IMR-90 (cell line): ENCODE measurements around the gene GGTLC2. TPM values are rescaled to one million over a fixed set of nuclear protein-coding genes. Genes with fewer than 3 reads are reported as not detected.
"Not testable (repeated sequence)": the region's sequence is repeated elsewhere in the genome, so short reads cannot be mapped to it uniquely, and the experiment has no call there.

ENCODE experiments used
- ATAC-seq: fragments of 200-7000 bp; cut with Tn5 transposase; 2 replicates; pipeline ENCODE4 v1.9.1; 2020; ENCODE audit warnings: low read depth, mild to moderate bottlenecking, moderate library complexity
- BruUV-seq: library from RNA; stranded (reverse); fragments of 400-500 nt; replicated peaks from 2 replicates; lab custom pipeline; 2021; lab: Mats Ljungman, UMichigan
- CTCF ChIA-PET: fragments of 300-600 bp; formaldehyde crosslinking; extraction: SDS; loops from one replicate; lab custom pipeline; 2021; ENCODE audit warnings: antibody characterized with exemption; lab: Yijun Ruan, JAX
- POLR2A ChIA-PET: fragments of 300-600 bp; sonication (Branson Sonifier 250); formaldehyde crosslinking; loops from one replicate; lab custom pipeline; 2022; ENCODE audit warnings: antibody characterized with exemption; ENCODE audit not compliant: unreplicated experiment; lab: Charles Lee
- DNase-seq: peaks from one replicate; pipeline ENCODE4 v3.0.0; 2013
- H2AFZ ChIP-seq: replicated peaks from 2 replicates; pipeline ENCODE3; 2013; ENCODE audit warnings: low read length, mild to moderate bottlenecking; ENCODE audit not compliant: poor library complexity
- H2AK5ac ChIP-seq: 2 replicates; pipeline ENCODE4 v1.6.1; 2013; ENCODE audit warnings: low read depth, low read length, inconsistent platforms
- H2AK9ac ChIP-seq: replicated peaks from 2 replicates; pipeline ENCODE3; 2013; ENCODE audit warnings: mild to moderate bottlenecking, low read depth, low read length, moderate library complexity; ENCODE audit not compliant: poor library complexity
- H2BK120ac ChIP-seq: 2 replicates; pipeline ENCODE4 v1.6.1; 2013; ENCODE audit warnings: low read depth, low read length, inconsistent platforms
- H2BK15ac ChIP-seq: 3 replicates; pipeline ENCODE4 v1.6.1; 2013; ENCODE audit warnings: low read depth, low read length, inconsistent platforms
- H2BK20ac ChIP-seq: 2 replicates; pipeline ENCODE4 v1.6.1; 2013; ENCODE audit warnings: low read depth, mild to moderate bottlenecking, inconsistent platforms, low read length, moderate library complexity
- H2BK5ac ChIP-seq: 2 replicates; pipeline ENCODE4 v1.6.1; 2013; ENCODE audit warnings: mild to moderate bottlenecking, low read depth, low read length, inconsistent platforms; ENCODE audit not compliant: poor library complexity, severe bottlenecking
- H3K14ac ChIP-seq: replicated peaks from 2 replicates; pipeline ENCODE4 v1.6.1; 2013; ENCODE audit warnings: low read depth, low read length, inconsistent platforms
- H3K18ac ChIP-seq: 2 replicates; pipeline ENCODE4 v1.6.1; 2013; ENCODE audit warnings: low read depth, low read length, control low read depth
- H3K23ac ChIP-seq: 2 replicates; pipeline ENCODE4 v1.6.1; 2013; ENCODE audit warnings: low read depth, low read length, inconsistent platforms
- H3K27ac ChIP-seq: 2 replicates; pipeline ENCODE4 v1.5.1; 2013; ENCODE audit warnings: mild to moderate bottlenecking, control low read depth, low read length; ENCODE audit not compliant: insufficient read depth
- H3K27me3 ChIP-seq: 2 replicates; pipeline ENCODE4 v1.6.1; 2013; ENCODE audit warnings: low read length; ENCODE audit not compliant: control insufficient read depth, insufficient read depth
- H3K36me3 ChIP-seq: 2 replicates; pipeline ENCODE4 v1.6.1; 2013; ENCODE audit warnings: low read length, mixed read lengths; ENCODE audit not compliant: control insufficient read depth, insufficient read depth
- H3K4ac ChIP-seq: 2 replicates; pipeline ENCODE4 v1.6.1; 2013; ENCODE audit warnings: low read depth, low read length, inconsistent platforms
- H3K4me1 ChIP-seq: 2 replicates; pipeline ENCODE4 v1.6.1; 2013; ENCODE audit warnings: low read length, mixed read lengths; ENCODE audit not compliant: control insufficient read depth, insufficient read depth
- H3K4me2 ChIP-seq: 2 replicates; pipeline ENCODE4 v1.6.1; 2013; ENCODE audit warnings: low read depth, mild to moderate bottlenecking, control low read depth, low read length, moderate library complexity
- H3K4me3 ChIP-seq: 2 replicates; pipeline ENCODE4 v1.5.1; 2013; ENCODE audit warnings: low read depth, mild to moderate bottlenecking, control low read depth, low read length, moderate library complexity; ENCODE audit not compliant: insufficient read depth
- H3K56ac ChIP-seq: 2 replicates; pipeline ENCODE4 v1.6.1; 2013; ENCODE audit warnings: low read length, inconsistent platforms; ENCODE audit not compliant: insufficient read depth; ENCODE audit errors: extremely low read depth
- H3K79me1 ChIP-seq, 2 experiments: 2 replicates each; pipeline ENCODE4 v1.6.1; 2013; ENCODE audit warnings: low read length in 2 of 2, inconsistent platforms in 1 of 2, low read depth in 1 of 2
- H3K9ac ChIP-seq: 2 replicates; pipeline ENCODE4 v1.6.1; 2013; ENCODE audit warnings: low read depth, low read length, control low read depth
- H3K9me1 ChIP-seq: 2 replicates; pipeline ENCODE4 v1.6.1; 2013; ENCODE audit warnings: low read length, inconsistent platforms; ENCODE audit not compliant: insufficient read depth
- H3K9me3 ChIP-seq: 2 replicates; pipeline ENCODE4 v1.6.1; 2013; ENCODE audit warnings: low read length; ENCODE audit not compliant: control insufficient read depth, insufficient read depth
- H4K20me1 ChIP-seq: 2 replicates; pipeline ENCODE4 v1.6.1; 2013; ENCODE audit warnings: low read length, inconsistent platforms; ENCODE audit not compliant: insufficient read depth
- H4K5ac ChIP-seq: 2 replicates; pipeline ENCODE4 v1.6.1; 2013; ENCODE audit warnings: mild to moderate bottlenecking, low read depth, low read length, control low read depth
- H4K8ac ChIP-seq, 2 experiments: 2 replicates each; pipeline ENCODE4 v1.6.1; 2013; ENCODE audit warnings: low read depth in 2 of 2, low read length in 2 of 2, control low read depth in 1 of 2, inconsistent platforms in 1 of 2
- H4K91ac ChIP-seq: 2 replicates; pipeline ENCODE4 v1.6.1; 2013; ENCODE audit warnings: low read depth, low read length, inconsistent platforms; ENCODE audit not compliant: insufficient read depth
- MAFK ChIP-seq: IDR thresholded peaks from 2 replicates; pipeline ENCODE4 v1.6.1; 2012; ENCODE audit warnings: low read depth, low read length, improper control_type of control experiment
- MXI1 ChIP-seq: IDR thresholded peaks from 2 replicates; pipeline ENCODE4 v1.6.1; 2012; ENCODE audit warnings: low read depth, mild to moderate bottlenecking, low read length, moderate library complexity, borderline replicate concordance
- POLR2A ChIP-seq: IDR thresholded peaks from 2 replicates; pipeline ENCODE4 v1.6.1; 2012; ENCODE audit warnings: mild to moderate bottlenecking, low read depth, low read length
- WGBS, 2 experiments: methylation state at CpG; one replicate each; pipeline versions ENCODE4 v1.1.5 to v1.1.7; 2013; ENCODE audit warnings: missing lambda C conversion rate in 2 of 2; ENCODE audit not compliant: insufficient read length in 1 of 2; ENCODE audit errors: extremely low coverage in 2 of 2; 5-methylcytosine and 5-hydroxymethylcytosine counted together
- dilution Hi-C: fragments of 300-500 bp; cut with HindIII; formaldehyde crosslinking; loops from one replicate; pipeline ENCODE4 v1.14.3; 2018; ENCODE audit warnings: low sequenced_read_pairs; ENCODE audit not compliant: unreplicated experiment
- in situ Hi-C: fragments of 300-500 bp; cut with MboI; formaldehyde crosslinking; loops from 3 replicates; pipeline ENCODE4 v1.14.3; 2019; ENCODE audit warnings: low sequenced_read_pairs, inconsistent platforms, mixed read lengths
- intact Hi-C: fragments of 100-400 bp; cut with micrococcal nuclease; formaldehyde crosslinking; loops from 2 replicates; pipeline ENCODE4 v1.10.0; 2022
- polyA plus RNA-seq, 3 experiments: library from polyadenylated mRNA; depleted of rRNA; stranded (reverse); fragments of >200 nt; gene quantifications; 2 replicates each; pipeline ENCODE4 v1.2.3, GENCODE V29; 2012; ENCODE audit warnings: low replicate concordance in 1 of 3
- total RNA-seq: library from RNA; depleted of rRNA; stranded (reverse); fragments of >200 nt; gene quantifications from 2 replicates; pipeline ENCODE4 v1.2.3, GENCODE V29; 2012

The GGTLC2 gene
- total and polyA plus RNA-seq, 2 of the 4 experiments (the other 2 are of a cell fraction), result 0.09 TPM; not detected in 1

DNA sequence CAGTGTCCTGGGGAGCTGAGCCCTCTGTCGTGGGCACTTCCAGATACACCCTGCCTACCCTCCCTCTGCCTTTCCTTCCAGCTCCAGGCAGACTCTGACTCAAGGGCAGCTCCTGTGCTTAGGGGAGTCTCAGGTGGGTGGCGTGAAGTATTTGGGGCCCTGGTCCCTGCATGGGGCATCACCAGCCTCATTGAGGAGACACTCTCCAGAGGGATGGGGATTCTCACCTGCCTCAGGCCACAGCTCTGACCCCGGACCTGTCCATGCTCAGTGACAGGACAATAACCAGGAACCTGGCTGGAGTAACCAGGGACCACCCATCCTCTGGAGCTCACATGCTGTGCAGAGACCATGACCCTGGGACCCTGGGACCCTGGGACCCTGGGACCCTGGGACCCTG is 41.2 kb downstream of the GGTLC2 start:
- Histone ChIP-seq H3K23ac (no peak overlapping the region), H3K27me3 (no peaks in the 10 kb centered on the region), H3K4me3 (no peak overlapping the region), H3K36me3 (no peaks in the 10 kb centered on the region), H2AFZ (no peak overlapping the region), H3K27ac (no peak overlapping the region), H2AK5ac (peak overlapping the region; percentile 29; the same call in 1 of the 2 replicates), H4K8ac (no peak overlapping the region), H3K4me2 (no peak overlapping the region), H2BK120ac (peak overlapping the region; percentile 24; the same call in 1 of the 2 replicates), H3K9ac (no peak overlapping the region), H2BK15ac (no peak overlapping the region), H4K5ac (no peak overlapping the region), H3K18ac (no peak overlapping the region), H3K14ac (no peak overlapping the region), H4K20me1 (no peaks in the 10 kb centered on the region), H3K4ac (peak overlapping the region; percentile 25; the same call in 1 of the 2 replicates), H3K56ac (no peak overlapping the region), H4K91ac (no peak overlapping the region), H3K4me1 (peaks cover 32% of the 10 kb centered on the region), H3K79me1 (no peaks in the 10 kb centered on the region), H2AK9ac (peak overlapping the region; percentile 20), H2BK20ac (peak overlapping the region; percentile 53; the same call in 1 of the 2 replicates), H3K9me3 (no peaks in the 10 kb centered on the region), H2BK5ac (no peak overlapping the region), H3K9me1 (peaks cover 30% of the 10 kb centered on the region)
- DNase-seq (no peak), ATAC-seq (no peak)
- no peak for TF ChIP-seq MAFK
- TF ChIP-seq POLR2A, result no peak
- no peak for TF ChIP-seq MXI1
- intact Hi-C loops (no loop called here), dilution Hi-C loops (no loop called here), in situ Hi-C loops (no loop called here)
- no TSS peak for BruUV-seq
- ChIA-PET POLR2A (no interaction called here), CTCF (interaction anchor here (1.5 to 3.8 kb wide), 2 partner anchors 19 to 25 kb away, joined by 3 to 29 read pairs; no protein-coding TSS in a partner anchor)
- no CpG with 5 or more reads among the region's 3 CpGs for WGBS, 2 experiments

DNA sequence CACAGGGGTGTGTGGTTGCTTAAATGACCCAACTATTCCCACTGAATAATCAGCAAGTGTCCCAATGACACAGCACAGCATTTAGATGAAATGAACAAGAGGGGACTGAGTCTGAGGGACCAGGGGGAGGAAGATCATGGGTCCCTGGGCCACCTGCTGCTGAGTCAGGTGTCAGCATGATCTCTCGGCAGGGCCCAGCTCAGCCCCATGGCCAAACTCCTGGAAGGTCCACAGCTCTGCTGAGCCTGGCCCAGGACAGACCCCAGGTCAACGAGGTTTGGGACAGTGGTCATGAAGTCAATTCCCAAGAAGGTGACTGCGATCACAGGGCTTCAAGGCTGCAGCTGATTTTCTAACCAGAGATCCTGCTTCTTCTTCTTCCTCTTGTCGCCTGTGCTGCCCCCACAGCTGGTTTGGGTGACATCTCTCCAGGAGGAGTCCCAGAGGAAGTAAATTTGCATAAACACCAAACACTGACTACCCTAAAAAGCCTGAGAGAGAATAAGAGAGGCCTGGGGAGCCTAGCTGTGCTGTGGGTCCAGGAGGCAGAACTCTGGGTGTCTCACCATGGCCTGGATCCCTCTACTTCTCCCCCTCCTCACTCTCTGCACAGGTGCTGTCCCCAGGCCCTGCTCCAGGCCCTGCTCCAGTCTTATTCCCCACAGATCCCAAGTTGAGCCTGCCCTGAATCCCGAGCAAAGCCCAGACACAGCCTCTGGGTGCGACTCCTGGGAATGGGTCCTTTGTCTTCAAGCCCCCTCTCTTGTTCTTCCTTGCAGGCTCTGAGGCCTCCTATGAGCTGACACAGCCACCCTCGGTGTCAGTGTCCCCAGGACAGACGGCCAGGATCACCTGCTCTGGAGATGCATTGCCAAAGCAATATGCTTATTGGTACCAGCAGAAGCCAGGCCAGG is 42.0 kb downstream of the GGTLC2 start:
- POLR2A ChIA-PET, H3K9ac ChIP-seq, in situ Hi-C loops, H2AK5ac ChIP-seq, H4K8ac ChIP-seq, H3K27ac ChIP-seq, H2AFZ ChIP-seq, H3K79me1 ChIP-seq, DNase-seq, H3K36me3 ChIP-seq, H4K20me1 ChIP-seq, H3K4me3 ChIP-seq, H2BK20ac ChIP-seq, H4K5ac ChIP-seq, H3K4ac ChIP-seq, H3K23ac ChIP-seq, H2BK120ac ChIP-seq, H3K14ac ChIP-seq, H3K4me2 ChIP-seq, BruUV-seq, H2BK15ac ChIP-seq, H3K27me3 ChIP-seq, ATAC-seq, H3K56ac ChIP-seq, dilution Hi-C loops, H3K9me3 ChIP-seq, H2BK5ac ChIP-seq, H3K18ac ChIP-seq: not testable (repeated sequence)
- CTCF ChIA-PET, result interaction anchor here (3.8 kb wide), 1 partner anchor 20 kb away, joined by 29 read pairs; no protein-coding TSS in a partner anchor
- peaks cover 28% of the 10 kb centered on the region for H3K4me1 ChIP-seq
- WGBS, 2 experiments, result 68% methylated on average over 4 of the region's 8 CpGs; no CpG with 5 or more reads in 1 of the 2 experiments
- peak overlapping the region; percentile 24 for H2AK9ac ChIP-seq
- H3K9me1 ChIP-seq, result peaks cover 25% of the 10 kb centered on the region
- intact Hi-C loops, result loop anchor here (1.0 to 2.0 kb wide), 5 partner anchors 20 to 222 kb away; no protein-coding TSS in a partner anchor
- 0 out of 2 replicates have a peak overlapping the region, but pooled peaks have one; percentile 5 for H4K91ac ChIP-seq
